ENCODE results near the gene NRP2.

The NRP2 gene

DNA sequence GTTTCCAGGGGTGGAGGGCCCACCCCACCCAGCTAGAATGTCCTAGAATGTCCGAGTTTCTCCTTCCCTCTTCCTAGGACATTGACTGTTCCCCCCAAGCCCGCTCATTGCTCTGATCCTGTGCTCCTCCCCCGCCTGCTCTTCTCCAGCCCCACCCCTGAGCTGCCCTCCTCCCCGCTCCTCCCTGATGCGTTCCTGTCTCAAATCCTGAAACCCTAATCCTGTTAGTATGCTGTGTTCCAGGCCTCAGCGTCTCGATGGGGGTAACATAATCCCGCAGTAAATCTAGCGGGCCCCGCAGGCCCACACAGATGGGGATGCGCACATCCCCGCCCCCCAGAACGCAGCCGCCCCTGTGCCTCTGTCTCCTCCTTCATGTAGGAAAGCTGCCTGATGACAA, 51.3 kb downstream of the NRP2 start:
- DNase-seq, result no peak

DNA sequence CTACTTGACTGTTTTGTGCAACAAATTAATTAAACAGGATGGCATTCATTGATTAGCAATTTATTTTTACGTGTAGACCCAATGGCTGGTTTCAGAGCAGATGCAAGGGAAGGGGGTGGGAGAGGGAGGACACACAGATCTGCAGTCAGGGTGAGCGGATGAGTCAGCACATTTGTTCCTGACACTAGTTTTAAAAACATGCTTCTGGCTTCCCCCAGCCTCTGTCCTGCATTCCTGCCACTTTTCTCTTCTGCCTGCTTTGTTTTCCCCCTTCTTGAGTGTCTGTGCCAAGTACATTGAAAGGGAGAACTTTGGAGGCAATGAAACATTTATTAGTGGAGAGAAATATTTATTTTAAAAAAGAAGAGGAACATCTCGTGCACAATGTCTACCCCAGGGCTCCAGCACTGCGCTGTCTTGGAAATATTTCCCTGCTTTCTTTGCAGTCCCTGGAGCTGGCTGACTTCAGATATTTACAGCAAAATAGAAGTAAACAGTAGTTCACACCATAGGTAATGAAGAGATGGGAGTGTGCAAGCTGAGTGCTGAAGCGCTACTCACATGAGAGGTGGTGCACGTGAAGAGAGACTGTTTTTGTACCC, 52.2 kb downstream of the NRP2 start:
- no peak for DNase-seq

DNA sequence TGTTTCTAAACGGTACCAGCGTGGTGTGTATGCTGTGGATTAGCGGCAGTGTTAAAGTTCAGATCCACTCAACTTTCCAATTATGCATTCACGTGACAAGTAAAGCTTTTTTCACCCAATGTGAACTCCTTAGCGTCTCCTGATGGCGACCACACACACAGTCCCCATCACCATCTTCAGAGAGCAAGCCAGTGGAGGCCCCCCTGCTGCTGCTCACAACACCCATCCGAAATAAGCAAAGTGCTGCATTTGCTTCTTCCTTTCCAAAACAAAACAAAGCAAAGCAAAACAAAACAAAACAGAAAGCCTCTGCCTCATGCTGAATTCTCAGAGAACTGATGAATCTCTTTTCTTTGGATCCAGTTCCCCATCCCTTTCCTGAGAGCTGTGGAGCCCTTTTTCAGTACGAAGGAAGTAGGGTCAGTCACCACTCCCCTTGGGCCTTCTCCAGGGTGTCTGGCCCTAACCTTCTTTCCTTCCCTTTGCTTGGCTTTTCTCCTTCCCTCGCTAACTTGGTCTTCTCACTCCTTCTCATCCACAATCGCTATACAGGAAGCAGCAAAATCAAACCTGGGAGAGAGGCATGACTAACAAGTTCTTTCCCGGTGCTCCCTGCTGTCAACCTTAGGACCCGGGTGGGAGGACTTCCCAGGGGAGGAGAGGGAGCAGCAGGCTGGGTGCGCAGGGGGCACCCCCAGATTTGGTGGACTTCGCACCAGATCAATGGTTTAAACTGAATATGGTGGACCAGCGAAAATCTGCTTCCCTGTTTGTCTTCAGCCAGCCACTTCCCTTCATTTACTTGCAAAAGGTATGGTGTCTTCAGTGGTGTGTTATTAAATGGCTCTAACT, 56.0 kb downstream of the NRP2 start:
- DNase-seq, result no peak

DNA sequence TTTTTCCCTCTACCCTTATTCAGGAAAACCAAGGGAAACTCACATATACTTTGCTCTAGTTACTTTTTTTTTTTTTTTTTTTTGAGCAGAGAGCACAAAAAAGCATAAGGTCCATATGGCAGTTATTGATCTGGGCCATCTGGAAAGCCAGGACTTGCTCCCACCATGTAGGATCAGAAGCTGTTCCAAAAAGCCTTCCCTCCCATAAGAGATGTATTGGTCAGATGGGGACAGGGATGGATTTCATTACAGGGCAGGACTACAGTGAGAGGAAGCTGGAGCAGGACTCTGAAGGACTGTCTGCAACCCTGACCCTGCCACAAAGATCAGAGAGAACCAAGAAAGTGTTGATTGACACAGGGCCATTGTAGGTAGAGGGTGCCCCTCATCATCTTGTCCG, 57.3 kb downstream of the NRP2 start:
- no peak for DNase-seq

DNA sequence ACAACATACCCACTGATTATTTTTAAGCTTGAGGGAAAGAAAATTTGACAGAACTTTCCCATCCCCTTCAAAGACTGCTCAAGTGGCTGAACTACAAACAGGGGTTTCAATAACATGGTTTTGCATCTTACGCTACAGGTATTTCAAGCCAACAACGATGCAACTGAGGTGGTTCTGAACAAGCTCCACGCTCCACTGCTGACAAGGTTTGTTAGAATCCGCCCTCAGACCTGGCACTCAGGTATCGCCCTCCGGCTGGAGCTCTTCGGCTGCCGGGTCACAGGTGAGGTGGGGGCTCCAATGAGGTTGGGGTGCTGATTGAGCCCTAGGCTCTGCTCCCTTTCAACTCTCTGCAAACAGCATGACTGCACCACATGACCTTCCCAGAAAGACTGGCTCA, 58.1 kb downstream of the NRP2 start:
- no peak for DNase-seq

DNA sequence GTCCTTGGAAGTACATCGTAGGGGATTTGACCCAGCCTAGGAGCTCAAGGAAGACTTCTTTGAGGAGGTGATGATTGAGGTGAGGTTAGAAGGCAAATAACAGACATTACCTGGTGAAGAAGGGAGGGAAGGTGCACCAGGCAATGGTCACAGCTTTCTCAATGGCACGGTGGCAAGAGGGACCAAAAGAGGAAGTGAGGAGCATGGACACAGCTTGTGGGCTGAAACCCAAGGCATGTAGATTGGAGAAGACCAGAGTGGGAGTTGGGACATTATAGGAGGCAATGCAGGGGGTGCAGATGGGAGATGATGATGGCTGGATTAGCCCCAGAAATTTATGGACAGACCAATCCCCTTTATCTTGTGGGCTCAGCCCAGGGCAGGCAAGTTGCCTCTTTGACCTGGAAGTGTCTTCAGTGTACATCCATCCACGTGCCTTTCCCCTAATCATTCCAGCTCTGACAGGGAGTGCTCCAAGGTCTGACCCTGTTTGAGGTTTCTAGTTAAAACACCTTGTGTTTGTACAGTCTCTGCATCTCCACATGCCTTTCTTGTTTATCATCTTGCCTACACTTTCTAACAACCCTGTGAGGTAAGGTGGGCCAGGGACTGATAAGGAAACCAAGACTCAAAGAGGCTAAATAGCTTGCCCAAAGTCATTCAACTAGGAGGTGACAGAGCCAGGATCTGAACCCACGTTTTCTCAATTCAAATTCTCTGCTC, 59.1 kb downstream of the NRP2 start:
- DNase-seq, result no peak

DNA sequence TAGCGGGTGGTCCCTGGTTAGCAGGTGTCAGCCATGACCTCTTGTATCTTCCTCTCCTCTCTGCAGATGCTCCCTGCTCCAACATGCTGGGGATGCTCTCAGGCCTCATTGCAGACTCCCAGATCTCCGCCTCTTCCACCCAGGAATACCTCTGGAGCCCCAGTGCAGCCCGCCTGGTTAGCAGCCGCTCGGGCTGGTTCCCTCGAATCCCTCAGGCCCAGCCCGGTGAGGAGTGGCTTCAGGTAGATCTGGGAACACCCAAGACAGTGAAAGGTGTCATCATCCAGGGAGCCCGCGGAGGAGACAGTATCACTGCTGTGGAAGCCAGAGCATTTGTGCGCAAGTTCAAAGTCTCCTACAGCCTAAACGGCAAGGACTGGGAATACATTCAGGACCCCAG, 60.8 kb downstream of the NRP2 start:
- DNase-seq, result no peak

DNA sequence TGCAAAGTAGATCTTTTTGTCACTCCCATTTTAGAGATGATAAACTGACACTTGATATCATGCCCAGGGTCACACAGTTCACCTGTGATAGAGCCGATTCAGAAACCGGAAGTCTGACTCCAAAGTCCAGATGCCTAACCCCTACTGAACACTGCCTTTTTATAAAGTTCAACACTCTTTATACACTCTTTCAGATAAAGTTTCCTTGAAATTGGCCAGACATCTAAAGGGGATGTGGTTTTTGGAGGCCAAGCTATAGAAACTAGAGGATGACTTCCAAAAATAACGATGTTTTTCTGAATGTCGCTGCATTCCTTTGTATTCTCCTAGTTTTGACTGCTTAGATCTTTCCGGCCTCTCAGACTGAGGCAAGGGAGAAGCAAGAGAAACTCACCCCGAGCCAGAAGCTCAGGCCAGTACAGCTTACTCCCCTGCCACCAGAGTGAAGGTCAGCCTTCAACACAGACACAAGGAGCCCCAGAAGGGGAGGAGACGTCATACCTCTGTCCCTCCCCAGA, 61.8 kb downstream of the NRP2 start:
- DNase-seq, result no peak

DNA sequence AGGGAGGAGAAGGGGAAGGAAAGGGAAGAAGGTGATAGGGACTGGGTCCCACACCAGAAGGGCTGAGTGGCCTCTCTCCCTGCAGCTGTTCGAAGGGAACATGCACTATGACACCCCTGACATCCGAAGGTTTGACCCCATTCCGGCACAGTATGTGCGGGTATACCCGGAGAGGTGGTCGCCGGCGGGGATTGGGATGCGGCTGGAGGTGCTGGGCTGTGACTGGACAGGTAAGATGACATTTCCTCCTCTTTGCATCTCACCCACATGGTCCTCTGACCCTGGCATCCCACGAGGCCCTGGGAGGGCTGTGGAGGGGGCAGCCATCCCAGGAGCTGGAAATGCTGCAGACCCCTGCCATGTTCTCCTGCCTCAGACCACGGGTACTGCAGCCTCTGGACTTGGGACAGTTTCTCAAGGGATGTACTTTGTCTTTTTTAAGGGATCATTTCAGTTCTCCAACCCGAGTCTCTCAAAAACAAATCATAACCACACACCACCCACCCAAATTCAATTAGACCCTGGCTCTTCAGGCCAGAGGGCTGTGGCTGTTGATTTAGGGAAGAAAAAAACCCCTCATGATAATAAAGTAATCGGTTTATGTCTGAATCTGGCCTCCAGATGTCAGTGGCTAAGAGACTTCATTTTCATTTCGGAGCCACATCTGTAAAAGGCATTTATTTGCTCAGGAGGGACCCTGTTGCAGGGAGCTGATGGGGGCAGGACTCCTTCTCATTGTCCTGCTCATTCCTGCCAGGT, 63.5 kb downstream of the NRP2 start:
- no peak for DNase-seq

DNA sequence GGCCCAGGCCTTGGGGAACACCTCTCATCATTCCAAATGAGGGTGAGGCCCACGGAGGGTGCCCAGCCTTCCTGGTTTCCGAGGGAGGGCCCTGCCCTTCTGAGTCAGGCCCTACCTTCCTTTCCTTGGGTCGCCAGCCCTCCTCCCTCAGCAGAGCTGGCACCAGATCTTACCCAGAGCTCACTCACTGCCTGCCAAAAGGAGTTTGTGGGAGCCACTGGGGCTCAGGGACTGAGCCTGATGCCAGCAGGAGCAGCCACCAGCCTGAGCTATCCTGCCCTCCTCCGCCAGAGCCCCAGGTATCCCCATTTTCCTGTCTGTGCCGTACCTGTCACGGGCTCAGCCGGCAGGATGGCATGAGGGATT, 64.1 kb downstream of the NRP2 start:
- no peak for DNase-seq

DNA sequence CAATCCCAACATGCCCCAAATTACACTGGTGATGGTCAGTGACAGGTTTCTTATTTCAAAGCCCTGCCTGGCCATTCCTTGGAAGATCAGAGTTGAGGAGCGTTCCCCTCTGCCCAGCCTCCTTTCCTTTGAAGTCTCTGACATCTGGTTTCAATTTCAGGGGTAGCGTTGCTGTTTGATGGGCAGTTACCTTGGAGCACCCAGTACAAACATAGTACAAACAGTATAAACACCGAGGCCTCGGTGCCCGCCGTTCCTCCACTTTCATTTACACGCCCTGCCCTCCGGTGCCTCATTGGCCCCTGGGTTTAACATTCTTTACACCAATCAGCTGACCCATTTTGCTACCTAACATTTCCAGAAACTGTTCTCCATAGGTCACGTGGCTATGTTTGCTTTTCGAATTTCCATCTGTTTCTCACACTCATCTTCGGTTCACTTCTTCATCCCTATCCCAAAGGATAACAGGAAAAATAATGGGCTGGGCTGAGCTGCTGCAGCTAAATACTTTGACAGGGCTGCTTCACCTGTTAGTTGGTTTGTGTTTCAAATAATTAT, 65.6 kb downstream of the NRP2 start:
- no peak for DNase-seq

DNA sequence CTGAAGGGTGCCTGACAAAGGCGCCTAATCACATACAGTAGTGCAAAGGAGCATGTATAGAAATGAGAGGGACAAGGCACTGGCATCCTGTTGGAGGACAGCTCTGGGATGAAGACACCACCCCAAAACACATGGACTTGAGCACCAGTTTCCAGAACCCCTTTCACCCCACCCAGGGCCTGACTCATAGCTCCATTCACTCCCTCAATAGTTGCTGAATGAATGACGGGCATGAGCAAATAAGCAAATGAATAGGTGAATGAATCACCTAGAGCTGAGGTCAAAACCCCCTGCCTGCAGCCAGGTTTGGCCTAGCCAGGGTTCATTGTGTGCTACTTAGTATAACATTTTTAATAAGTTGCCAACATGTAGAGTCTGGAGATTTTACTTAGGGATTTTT, 66.3 kb downstream of the NRP2 start:
- no peak for DNase-seq

DNA sequence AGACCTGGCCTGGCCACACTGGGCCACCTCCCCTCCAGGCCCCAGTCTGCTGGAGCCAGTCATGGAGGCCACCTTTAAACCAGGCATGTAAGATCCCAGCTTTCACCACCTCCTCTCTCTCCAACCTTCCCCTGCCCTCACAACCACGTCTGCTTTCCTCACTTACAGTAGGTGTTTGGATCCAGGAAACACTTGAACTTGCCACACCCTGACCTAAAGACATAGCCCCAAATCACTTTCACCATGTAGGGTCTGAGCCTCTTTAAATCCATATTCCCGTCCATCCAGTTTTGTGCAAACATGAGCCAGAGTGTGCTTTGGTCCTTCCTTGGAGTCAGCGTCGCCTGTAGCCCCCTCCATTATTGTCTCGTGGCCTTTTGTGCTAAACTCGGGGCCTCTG, 66.8 kb downstream of the NRP2 start:
- no peak for DNase-seq

DNA sequence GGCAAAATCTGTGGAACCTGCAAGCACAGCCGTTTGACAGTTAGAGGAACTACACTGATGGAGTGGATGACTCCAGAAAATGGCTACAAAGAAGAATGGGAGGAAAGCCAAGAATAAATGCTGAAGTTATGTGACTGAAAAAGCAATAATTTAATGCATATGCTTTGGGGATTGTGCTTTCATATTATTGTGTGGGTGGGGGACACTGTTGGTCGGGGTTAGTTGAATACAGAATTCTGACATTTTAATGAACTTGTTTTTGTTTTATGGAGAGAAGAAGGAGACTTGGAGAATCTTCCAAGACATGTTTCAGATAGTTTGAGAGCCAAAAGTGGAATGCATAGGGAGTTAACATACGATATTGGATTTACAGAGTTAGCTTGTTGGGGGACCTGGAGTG, 68.5 kb downstream of the NRP2 start:
- no peak for DNase-seq

DNA sequence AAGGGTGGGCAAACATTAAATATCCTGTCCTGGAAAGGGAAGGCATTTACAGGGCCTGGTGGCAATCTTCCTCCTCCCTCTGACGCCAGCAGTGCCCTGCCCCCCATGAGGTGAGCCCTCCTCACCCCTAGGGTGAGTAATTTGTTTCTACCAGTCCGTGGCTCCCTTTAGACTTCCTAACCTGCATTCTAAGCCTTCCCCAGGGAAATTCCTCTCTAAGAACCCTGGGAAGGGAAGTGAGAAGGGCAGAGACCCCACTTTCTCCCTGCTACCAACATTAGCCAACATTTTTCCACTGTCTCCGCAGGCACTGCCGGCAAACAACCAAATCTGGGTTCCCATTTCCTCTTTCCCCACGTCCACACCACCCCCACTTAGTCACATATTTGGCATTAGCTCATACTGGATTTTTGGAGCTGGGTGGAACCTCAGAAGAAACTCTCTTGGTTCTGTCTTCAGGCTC, 69.3 kb downstream of the NRP2 start:
- no peak for DNase-seq

DNA sequence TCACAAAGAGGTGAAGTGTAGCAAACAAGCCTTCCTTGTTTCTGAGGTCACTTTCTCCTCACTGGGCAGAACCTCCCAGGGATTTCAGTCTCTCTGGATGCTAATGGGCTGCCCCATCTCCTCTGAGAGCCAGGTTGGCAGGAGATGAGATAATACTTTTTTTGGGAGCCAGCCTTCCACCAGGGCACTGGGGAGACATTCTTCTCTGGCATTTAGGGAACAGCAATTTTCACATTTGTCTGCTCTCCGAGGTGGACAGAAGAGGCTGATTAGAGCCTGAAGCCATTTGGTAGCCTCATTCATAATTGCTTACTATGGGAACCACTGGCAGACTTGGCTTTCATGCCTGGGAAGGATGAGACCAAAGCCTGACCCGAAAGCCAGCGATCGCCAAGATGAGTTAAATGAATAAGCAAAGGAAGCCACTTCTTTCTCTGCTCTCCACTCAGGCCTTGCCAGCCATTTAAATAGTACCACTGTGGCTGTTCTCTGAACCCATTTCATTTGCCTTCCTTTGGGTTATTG, 70.1 kb downstream of the NRP2 start:
- no peak for DNase-seq

DNA sequence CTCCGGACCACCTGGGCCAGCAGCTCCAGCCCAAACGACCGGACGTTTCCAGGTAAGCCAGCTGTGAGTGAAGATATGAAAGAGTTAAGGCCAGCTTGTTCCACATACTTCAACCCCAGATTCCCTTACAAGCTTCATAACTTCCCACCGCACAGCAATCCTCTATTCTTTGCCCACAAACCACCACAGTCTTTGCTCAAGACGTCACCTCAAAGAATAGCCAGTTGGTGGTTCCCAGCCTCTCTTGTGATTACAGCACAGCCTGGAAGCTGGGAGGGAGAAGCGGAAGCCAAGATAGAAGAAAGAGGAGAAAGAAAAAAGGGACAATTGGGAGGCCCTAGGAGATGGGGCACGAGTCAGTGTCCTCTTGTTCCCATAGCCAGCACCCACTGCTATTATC, 70.6 kb downstream of the NRP2 start:
- DNase-seq, result no peak

DNA sequence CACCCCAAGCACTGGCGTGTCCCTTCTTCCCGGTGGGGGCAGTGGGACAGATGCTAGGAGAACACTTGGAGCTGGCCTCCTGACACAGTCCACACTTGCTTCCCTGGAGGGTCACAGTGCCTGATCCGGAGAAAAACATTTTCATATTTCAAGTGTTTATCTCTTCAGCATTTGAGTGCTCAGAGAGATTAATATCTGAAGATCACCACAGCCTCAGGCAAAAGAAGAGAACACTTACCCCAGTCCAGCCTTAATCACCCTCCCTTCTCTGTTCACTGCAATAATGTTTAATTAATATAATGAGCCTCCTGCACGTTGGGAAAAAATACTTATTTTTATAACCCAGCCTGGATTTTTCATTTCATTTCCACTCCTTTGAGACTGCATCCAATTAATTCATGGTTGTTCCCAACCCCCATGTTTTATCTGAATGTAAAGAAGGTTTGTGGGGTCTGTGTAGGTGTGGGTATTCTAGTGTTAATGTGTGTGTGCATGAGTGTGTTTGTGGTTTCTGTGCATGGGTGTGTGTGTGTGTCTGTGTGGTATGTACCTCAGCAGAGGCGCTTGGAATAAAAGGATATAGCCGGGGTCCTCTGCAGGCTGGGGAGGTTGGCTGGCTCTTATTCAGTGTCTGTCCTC, 72.1 kb downstream of the NRP2 start:
- no peak for DNase-seq

DNA sequence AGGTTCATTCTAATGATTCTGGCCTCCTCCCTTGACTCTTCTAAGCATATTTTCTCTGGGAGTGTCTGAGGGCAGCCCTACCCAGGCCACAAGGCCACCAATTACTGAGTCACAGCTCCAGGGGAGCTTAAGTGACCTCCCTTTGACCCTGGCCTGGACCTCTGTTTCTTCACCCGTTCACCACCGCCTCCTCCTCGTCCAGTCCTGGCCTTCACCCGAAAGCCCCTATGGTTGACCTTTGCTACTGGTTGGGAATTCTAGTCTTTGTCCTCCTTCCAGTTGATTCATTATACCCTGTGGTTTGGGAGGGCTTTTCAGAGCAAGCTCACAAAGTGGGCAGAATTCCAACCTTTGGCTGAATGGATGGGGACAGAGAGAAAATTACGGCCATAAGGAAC, 72.6 kb downstream of the NRP2 start:
- no peak for DNase-seq

DNA sequence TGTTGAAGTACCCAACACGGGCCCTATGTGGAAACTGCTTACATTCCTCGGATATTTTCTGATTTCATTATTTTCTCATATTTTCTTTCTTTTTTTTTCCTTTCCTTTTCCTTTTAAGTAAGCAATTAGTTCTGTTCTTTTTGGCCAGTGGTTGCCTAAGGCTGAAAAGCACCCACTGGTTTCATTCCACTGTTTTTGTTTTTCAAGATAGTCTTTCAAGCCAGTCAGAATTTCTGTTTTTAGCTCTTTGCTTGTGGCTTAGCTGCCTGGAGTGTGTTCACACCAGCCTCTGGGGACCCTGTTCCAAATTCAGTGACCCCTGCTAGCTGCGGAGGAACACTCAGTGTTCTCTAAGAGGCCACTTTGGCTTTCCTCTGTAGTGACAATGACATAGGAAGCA, 73.6 kb downstream of the NRP2 start:
- no peak for DNase-seq

DNA sequence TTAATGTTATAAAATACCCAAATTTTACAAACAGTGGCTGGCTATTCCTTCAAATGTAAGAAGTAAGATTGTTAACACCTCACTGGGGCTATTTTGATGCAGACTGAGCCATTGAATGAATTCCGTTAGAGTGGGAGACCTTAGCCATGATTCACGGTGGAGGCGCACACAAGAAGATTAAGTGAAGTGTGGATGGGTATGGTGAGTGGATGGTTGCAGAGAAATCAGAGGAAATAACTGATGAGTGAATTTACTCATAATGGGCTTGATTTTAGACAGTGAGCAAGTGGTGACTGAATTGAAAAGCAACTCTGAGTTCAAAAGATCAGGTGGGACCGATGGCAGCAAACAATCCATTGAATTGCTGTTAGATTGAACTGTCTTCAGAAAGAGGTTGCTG, 75.0 kb downstream of the NRP2 start:
- no peak for DNase-seq

DNA sequence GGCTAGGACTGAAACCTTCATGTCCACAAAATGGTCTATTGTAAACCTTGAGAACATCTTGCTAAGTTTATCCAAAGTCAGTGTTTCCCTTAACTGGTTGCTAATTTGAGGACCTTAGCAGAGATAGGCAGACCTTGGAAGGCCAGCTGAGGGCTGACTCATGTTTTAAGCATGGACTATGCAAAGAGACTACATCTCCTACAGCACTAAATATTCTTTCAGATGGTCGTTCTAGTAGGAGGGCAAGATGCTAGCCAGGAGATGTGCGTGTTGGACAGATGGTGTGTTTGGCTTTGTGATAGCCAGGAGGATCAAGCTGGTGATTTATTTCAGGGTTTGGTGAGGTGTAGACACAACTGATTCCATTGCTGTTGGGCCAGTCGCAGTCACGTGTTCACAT, 75.8 kb downstream of the NRP2 start:
- no peak for DNase-seq

Measured in CD4-positive, alpha-beta T cell treated with Interleukin-12 subunit alpha and Interleukin-12 subunit beta, for 1 hour (primary cell).